Neural crest cell (in vitro differentiated cells): ENCODE results near the gene DUSP16. TPM values are rescaled to one million over a fixed set of nuclear protein-coding genes. Genes with fewer than 3 reads are reported as not detected.
A peak's percentile ranks its signal among the peaks of the same experiment; 100 is the strongest.

ENCODE experiments used
- DNase-seq: peaks from one replicate; pipeline ENCODE4 v3.0.0; 2021; ENCODE audit warnings: low read depth, mixed read lengths, low spot score
- H3K27ac Mint-ChIP-seq: one replicate; pipeline ENCODE4 v1.8.0; 2021; ENCODE audit warnings: mild to moderate bottlenecking, mixed read lengths; ENCODE audit not compliant: unreplicated experiment
- H3K27me3 Mint-ChIP-seq: 2 replicates; pipeline ENCODE4 v1.8.0; 2021; ENCODE audit warnings: low read depth, mild to moderate bottlenecking, mixed read lengths
- H3K36me3 Mint-ChIP-seq: 2 replicates; pipeline ENCODE4 v1.8.0; 2021; ENCODE audit warnings: low read depth, mild to moderate bottlenecking, mixed read lengths
- H3K4me1 Mint-ChIP-seq: 2 replicates; pipeline ENCODE4 v1.8.0; 2021; ENCODE audit warnings: mixed read lengths
- H3K4me3 Mint-ChIP-seq: one replicate; pipeline ENCODE4 v1.8.0; 2021; ENCODE audit warnings: mild to moderate bottlenecking, mixed read lengths
- H3K9me3 Mint-ChIP-seq: 2 replicates; pipeline ENCODE4 v1.8.0; 2021; ENCODE audit warnings: mixed read lengths
- long read RNA-seq: library from polyadenylated mRNA; unstranded; transcript quantifications from one replicate; pipeline ENCODE4 v2.0.0, GENCODE V29; 2020
- total RNA-seq: library from RNA; stranded (reverse); gene quantifications from 2 replicates; pipeline ENCODE4 v1.2.1, GENCODE V29; 2021
- TF ChIP-seq, protein P1 (sequence below): fragments of 200-600 bp; sonication (generic); conservative IDR thresholded peaks from 2 replicates; pipeline ENCODE4 v1.5.0; 2021; ENCODE audit warnings: antibody characterized with exemption, mild to moderate bottlenecking

Gene DUSP16, protein sequence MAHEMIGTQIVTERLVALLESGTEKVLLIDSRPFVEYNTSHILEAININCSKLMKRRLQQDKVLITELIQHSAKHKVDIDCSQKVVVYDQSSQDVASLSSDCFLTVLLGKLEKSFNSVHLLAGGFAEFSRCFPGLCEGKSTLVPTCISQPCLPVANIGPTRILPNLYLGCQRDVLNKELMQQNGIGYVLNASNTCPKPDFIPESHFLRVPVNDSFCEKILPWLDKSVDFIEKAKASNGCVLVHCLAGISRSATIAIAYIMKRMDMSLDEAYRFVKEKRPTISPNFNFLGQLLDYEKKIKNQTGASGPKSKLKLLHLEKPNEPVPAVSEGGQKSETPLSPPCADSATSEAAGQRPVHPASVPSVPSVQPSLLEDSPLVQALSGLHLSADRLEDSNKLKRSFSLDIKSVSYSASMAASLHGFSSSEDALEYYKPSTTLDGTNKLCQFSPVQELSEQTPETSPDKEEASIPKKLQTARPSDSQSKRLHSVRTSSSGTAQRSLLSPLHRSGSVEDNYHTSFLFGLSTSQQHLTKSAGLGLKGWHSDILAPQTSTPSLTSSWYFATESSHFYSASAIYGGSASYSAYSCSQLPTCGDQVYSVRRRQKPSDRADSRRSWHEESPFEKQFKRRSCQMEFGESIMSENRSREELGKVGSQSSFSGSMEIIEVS
- total RNA-seq, result 30.8 and 32.0 TPM in 2 replicates
- long read RNA-seq, partial matches to known transcripts, result 6 of 11 reads
- long read RNA-seq, other reads (novel, unspliced or antisense), result 5 of 11 reads

DNA sequence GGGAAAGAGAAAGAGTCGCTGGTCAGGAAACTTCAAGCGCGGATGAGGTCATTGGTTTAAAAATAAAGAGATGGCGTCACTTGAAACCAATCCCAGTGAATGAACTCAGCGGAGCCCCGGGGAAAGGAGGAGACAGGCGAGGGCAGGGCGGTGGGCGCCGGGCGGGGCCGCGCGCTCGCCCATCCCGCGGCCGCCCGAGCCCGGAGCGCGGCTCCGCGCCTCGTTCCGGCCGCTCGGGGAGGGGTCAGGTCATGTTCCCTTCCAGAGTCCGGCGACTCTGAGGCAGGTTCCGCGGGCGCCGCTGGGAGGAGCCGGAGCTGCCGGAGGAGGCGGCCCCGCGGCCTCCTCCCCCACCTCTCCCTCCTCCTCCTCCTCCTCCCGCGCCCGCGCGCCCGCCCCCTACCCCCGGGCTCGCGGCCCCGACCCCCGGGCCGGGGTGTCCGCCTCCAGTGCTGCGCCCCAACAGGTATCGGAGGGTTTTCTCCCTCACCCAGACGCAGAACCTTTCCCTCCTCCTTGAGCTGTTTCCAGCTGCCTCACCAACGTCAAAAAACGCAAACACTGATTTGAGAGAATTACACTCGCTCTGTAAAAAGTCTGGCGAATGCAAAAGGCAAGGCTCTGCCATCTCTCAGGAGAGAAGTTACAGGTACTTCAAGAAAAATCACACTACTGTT is at the start of gene DUSP16:
Gene DUSP16 (minus strand): TSS at position 279 of the 677 bp plus-strand sequence. CDS start 41,765 bp downstream, outside the sequence.
- Mint-ChIP-seq H3K9me3 (peaks cover 13% of the 10 kb centered on the region), H3K4me3 (peak within 1 kb of the TSS; percentile 89), H3K36me3 (peaks cover 5% of the 10 kb centered on the region), H3K27ac (peak within 1 kb of the TSS; percentile 99), H3K27me3 (no peaks in the 10 kb centered on the region), H3K4me1 (peaks cover 41% of the 10 kb centered on the region)
- TF ChIP-seq, protein P1, sequence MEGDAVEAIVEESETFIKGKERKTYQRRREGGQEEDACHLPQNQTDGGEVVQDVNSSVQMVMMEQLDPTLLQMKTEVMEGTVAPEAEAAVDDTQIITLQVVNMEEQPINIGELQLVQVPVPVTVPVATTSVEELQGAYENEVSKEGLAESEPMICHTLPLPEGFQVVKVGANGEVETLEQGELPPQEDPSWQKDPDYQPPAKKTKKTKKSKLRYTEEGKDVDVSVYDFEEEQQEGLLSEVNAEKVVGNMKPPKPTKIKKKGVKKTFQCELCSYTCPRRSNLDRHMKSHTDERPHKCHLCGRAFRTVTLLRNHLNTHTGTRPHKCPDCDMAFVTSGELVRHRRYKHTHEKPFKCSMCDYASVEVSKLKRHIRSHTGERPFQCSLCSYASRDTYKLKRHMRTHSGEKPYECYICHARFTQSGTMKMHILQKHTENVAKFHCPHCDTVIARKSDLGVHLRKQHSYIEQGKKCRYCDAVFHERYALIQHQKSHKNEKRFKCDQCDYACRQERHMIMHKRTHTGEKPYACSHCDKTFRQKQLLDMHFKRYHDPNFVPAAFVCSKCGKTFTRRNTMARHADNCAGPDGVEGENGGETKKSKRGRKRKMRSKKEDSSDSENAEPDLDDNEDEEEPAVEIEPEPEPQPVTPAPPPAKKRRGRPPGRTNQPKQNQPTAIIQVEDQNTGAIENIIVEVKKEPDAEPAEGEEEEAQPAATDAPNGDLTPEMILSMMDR, result peak; percentile 32
- peak; percentile 83 for DNase-seq

DNA sequence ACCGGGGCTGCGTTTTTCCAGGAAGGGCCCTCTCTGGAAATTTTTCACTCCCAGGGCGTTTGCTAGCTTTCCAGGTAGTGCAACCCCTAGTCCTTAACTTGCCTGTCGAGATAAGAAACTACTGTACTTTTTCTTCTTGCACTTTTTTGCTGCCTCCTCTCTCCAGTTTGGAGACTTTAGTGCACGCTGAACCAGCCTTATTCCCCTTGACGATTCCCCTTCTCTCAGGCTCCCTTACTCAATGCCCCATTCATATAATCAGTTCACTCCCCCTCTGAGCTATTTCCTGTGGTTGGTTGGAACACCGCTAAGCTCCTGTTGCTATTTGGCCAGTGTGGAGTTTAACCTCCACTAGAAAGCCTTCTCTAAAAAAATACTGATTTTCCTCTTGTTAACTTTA is 49.7 kb upstream of the DUSP16 start:
- Mint-ChIP-seq H3K4me1 (peaks cover 38% of the 10 kb centered on the region), H3K9me3 (no peaks in the 10 kb centered on the region), H3K36me3 (peaks cover 8% of the 10 kb centered on the region), H3K27me3 (no peaks in the 10 kb centered on the region), H3K27ac (peak overlapping the region; percentile 52), H3K4me3 (peak overlapping the region; percentile 89)
- TF ChIP-seq, protein P1, result no peak
- peak; percentile 10 for DNase-seq

DNA sequence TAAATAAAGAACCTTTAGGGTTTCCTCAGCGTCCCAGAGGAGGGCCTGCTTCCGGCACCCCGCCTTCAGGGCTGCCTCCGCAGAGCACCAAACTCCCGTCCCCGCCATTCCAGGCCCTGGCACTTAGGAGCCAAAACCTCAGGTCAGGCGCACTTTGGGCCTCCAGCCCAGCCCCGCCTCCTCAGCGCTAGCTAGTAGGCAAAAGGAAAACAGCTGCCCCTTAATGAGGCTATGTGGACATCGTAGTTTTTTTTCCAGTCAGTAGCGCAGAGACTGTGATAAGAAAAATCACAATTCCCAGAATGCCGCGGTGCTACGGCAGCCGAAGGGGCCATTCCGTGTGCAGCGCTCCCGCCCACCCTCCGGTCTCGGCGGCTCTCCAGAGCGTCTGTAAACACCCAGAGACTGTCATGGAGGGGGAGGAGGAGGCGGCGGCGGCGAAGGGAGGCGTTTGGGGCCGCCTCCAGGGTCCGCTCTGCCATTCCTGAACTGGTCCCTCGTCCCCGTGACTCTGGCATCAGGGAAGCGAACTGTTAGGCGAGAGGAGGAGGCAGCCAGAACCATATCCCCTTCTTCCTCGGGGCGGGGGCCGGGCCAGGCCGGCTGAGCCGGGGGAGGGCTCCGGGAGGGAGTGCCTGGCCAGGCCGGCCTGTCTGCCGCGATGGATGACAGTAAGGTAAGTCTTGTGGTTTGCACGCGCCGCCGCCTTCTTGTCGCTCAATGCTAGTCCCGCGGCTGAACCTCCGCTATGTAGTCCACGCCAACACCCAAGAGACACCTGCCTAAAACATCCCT is 49.0 kb upstream of the DUSP16 start, which contains the start of gene CREBL2:
Gene CREBL2 (plus strand): TSS at position 365 of the 795 bp plus-strand sequence. CDS start 297 bp downstream, at position 662.
- Mint-ChIP-seq H3K27me3 (no peaks in the 10 kb centered on the region), H3K4me3 (peak within 1 kb of the TSS; percentile 89), H3K9me3 (no peaks in the 10 kb centered on the region), H3K36me3 (peaks cover 5% of the 10 kb centered on the region), H3K4me1 (peaks cover 36% of the 10 kb centered on the region), H3K27ac (peak within 1 kb of the TSS; percentile 92)
- TF ChIP-seq, protein P1, result no peak
- peak; percentile 79 for DNase-seq

DNA sequence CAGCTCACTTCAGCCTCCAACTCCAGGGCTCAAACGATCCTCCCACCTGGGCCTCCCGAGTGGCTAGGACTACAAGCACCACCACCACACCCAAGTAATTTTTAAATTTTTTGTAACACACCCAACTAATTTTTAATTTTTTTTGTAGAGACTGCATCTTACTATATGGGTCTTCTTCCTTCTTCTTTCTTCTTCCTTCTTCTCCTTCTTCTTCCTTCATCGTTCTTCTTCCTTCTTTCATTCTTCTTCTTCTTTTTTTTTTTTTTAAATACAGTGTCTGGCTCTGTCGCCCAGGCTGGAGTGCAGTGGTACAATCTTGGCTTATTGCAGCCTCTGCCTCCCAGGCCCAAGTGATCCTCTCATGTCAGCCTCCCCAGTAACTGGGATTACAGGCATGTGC is 48.0 kb upstream of the DUSP16 start:
- TF ChIP-seq, protein P1, result no peak

More for the DNA sequence above, 48.0 kb upstream of the DUSP16 start:
- Mint-ChIP-seq H3K36me3 (peaks cover 3% of the 10 kb centered on the region), H3K4me3 (peak overlapping the region; percentile 89), H3K4me1 (peaks cover 29% of the 10 kb centered on the region), H3K27me3 (no peaks in the 10 kb centered on the region), H3K27ac (peak overlapping the region; percentile 92), H3K9me3 (no peaks in the 10 kb centered on the region)
- no peak for DNase-seq
